H1 (cell line): ENCODE data around the gene AVP. TPM values are rescaled to one million over a fixed set of nuclear protein-coding genes. Genes with fewer than 3 reads are reported as not detected.

Experiments used
- BRCA1 ChIP-seq: IDR thresholded peaks from 2 replicates; pipeline ENCODE4 v1.6.1; 2012; ENCODE audit warnings: low read depth, low read length, improper control_type of control experiment
- SAP30 ChIP-seq: fragments of 300-600 bp; sonication (generic); IDR thresholded peaks from 2 replicates; pipeline ENCODE4 v1.7.1; 2012; ENCODE audit warnings: low read length, moderate library complexity, mild to moderate bottlenecking, inconsistent platforms; ENCODE audit not compliant: insufficient read depth, insufficient replicate concordance
- SP1 ChIP-seq: IDR thresholded peaks from 2 replicates; pipeline ENCODE4 v1.6.1; 2011; ENCODE audit warnings: low read depth, low read length
- TCF12 ChIP-seq: IDR thresholded peaks from 2 replicates; pipeline ENCODE4 v1.6.1; 2011; ENCODE audit warnings: low read depth, mild to moderate bottlenecking, low read length
- TEAD4 ChIP-seq: IDR thresholded peaks from 2 replicates; pipeline ENCODE4 v1.6.1; 2012; ENCODE audit warnings: low read depth, low read length, inconsistent platforms, mixed read lengths
- polyA plus RNA-seq, 7 experiments: library from polyadenylated mRNA; depleted of rRNA in 3 of 7; stranded (reverse) in 5 of 7; unstranded in 2 of 7; fragments of >200 nt in 5 of 7; fragments of 200-250 nt in 2 of 7; gene quantifications; 1 replicate in 5 of 7; 2 replicates in 1 of 7; 4 replicates in 1 of 7; pipeline versions ENCODE4 v1.2.1 to v1.2.3, GENCODE V29; 2011 to 2013; ENCODE audit warnings: missing spikeins in 2 of 7, mixed read lengths in 2 of 7
- total RNA-seq: library from RNA; stranded (reverse); fragmentation: NEBNext Ultra II Directional; extraction: Animal tissue kit (Norgen Biotek cat#: 25700); gene quantifications from 2 replicates; pipeline ENCODE4 v1.2.1, GENCODE V29; 2021

AVP gene
- total and polyA plus RNA-seq, 2 of the 8 experiments (the other 6 are each of a cell fraction or from before 2014, with no cell fraction given) = 0.18 TPM; not detected in 1

GRCh38 chr20:3041854-3042409 lies 42.6 kb downstream of the AVP start (continued):
- no peak for TF ChIP-seq TEAD4
- TF ChIP-seq SAP30 = no peak
- no peak for TF ChIP-seq BRCA1
- no peak for TF ChIP-seq SP1
- TF ChIP-seq TCF12 = no peak
